Measurements from ENCODE around the gene RTCA.
"Not testable (repeated sequence)": the region's sequence is repeated elsewhere in the genome, so short reads cannot be mapped to it uniquely, and the experiment has no call there.

The RTCA gene

GRCh38 chr1:100313382-100313781, 47.4 kb downstream of the RTCA start:
- no peak for DNase-seq

- no peak for DNase-seq
Measured at GRCh38 chr1:100316622-100317021, 50.6 kb downstream of the RTCA start.

- DNase-seq, result no peak
Measured at GRCh38 chr1:100320311-100321099, 54.5 kb downstream of the RTCA start.

- DNase-seq, result no peak
Measured at GRCh38 chr1:100321100-100321493, 55.1 kb downstream of the RTCA start.

GRCh38 chr1:100321506-100321905, 55.5 kb downstream of the RTCA start:
- DNase-seq, result no peak

- no peak for DNase-seq
Measured at GRCh38 chr1:100322436-100323211, 56.6 kb downstream of the RTCA start.

GRCh38 chr1:100323419-100324106, 57.5 kb downstream of the RTCA start:
- DNase-seq, result no peak

- no peak for DNase-seq
Measured at GRCh38 chr1:100325415-100326324, 59.7 kb downstream of the RTCA start.

GRCh38 chr1:100326325-100326670, 60.3 kb downstream of the RTCA start:
- DNase-seq, result not testable (repeated sequence)

- DNase-seq, result no peak
Measured at GRCh38 chr1:100328133-100328532, 62.1 kb downstream of the RTCA start.

- not testable (repeated sequence) for DNase-seq
Measured at GRCh38 chr1:100331146-100331545, 65.1 kb downstream of the RTCA start.

GRCh38 chr1:100332331-100332730, 66.3 kb downstream of the RTCA start:
- no peak for DNase-seq

- no peak for DNase-seq
Measured at GRCh38 chr1:100335436-100335835, 69.4 kb downstream of the RTCA start.

GRCh38 chr1:100337878-100338277, 71.9 kb downstream of the RTCA start:
- DNase-seq, result not testable (repeated sequence)

GRCh38 chr1:100339735-100340134, 73.7 kb downstream of the RTCA start:
- DNase-seq, result not testable (repeated sequence)

GRCh38 chr1:100340494-100340893, 74.5 kb downstream of the RTCA start:
- DNase-seq, result no peak

GRCh38 chr1:100342348-100342747, 76.3 kb downstream of the RTCA start:
- DNase-seq, result no peak
